Measurements from ENCODE around the gene UBR4.
"Not testable (repeated sequence)": the region's sequence is repeated elsewhere in the genome, so short reads cannot be mapped to it uniquely, and the experiment has no call there.

The UBR4 gene

DNA sequence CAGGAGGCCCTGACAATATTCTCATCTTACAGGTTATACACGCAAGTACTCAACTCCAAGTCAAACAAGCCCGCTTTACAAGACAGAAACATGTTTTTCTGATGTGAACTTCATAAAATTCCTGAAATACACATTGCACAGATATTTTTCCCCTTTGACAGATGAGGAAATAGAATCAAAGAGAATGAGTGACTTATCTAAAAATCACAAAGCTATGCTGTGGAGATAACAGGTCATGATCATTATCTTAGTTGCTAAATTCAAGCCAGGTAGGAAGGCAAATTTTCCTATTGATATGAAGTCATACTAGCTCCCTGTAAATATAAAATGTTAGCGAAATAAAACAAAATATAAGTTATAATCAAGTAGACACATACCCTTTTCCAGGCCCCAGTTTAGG, 18.3 kb downstream of the UBR4 start:
- DNase-seq (ENCODE audit: low read depth, low spot score), result no peak

DNA sequence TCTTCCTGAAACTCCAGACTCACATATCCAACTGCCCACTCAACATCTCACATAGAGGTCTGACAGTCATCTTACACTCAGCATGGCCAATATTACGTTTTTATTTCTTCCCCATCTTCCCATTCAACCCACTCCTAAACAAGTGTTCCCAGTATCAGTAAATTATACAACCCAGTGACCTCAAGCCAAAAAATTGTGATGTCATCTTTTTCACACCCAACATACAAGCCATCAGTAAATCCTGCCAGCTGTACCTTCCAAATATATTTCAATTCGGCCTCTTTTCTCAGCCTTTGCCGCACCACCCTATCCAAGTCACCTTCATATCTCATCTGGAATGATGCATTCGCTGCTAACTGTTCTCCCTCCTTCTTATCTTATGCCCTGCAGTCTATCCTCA, 19.6 kb downstream of the UBR4 start:
- no peak for DNase-seq (ENCODE audit: low read depth, low spot score)

DNA sequence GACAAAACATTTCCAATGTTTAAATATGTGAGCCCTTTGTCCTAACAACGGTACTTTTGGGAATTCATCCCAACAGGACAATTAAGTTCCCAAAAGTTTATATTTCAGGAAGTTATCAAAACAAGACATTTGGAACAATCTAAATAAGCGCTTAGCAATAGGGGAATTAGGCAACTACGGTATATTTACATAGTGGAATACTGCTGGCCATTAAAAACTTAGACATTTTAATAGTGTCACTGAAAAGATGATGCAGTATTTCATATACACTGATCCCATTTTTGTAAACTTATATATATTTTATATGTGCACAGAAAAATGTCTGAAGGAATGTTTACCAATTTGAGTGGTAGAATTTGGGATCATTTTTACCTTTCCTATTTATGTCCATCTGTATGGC, 20.8 kb downstream of the UBR4 start:
- no peak for DNase-seq (ENCODE audit: low read depth, low spot score)

DNA sequence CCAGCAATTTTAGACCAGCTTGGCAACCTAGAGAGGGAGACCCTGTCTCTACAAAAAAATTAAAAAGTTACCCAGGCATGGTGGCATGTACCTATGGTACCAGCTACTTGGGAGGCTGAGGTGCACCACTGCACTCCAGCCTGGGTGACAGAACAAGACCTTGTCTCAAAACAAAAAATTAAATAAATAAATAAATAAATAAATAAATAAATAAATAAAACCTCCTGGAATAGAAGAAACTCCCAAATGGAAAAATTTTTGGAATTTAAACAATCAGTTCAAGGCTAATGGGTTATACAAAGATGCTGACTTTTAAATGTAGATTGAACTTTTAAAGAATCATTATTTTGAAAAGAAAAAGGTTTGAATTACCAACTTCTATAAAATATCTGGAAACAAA, 22.2 kb downstream of the UBR4 start:
- DNase-seq (ENCODE audit: low read depth, low spot score), result no peak

DNA sequence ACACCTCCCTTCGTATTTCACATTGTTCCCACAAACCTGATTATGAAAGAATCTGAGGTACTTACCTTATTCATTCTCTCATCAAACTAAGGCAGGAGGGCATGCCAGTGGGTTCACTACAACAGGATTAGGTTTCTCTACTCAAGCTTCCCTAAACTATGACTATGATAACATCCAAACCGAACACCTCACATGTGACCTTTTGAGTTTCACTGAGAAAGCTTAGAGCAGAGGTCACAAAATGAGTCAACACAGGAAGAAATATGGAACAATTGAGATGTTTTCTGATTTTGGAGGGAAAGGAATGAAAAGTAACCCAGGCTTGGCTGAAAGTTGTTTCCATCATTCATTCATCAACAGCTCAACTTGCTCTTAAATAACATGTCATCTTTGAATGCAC, 24.1 kb downstream of the UBR4 start:
- no peak for DNase-seq (ENCODE audit: low read depth, low spot score)

- no peak for DNase-seq (ENCODE audit: low read depth, low spot score)
Observed at GRCh38 chr1:19182223-19182622, 27.8 kb downstream of the UBR4 start.

DNA sequence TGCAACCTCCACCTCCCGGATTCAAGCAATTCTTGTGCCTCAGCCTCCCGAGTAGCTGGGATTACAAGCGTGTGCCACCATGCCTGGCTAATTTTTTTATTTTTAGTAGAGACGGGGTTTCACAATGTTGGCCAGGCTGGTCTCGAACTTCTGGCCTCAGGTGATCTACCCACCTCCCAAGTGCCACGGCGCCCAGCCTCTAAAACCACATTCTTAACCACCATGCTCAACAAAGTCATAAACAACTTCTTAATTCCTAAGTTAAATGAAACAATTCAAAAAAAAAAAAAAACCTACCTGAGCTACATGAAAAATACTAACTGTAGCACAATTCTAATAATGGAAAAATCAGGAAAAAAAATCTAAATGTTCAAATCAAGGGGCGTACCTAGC, 29.8 kb downstream of the UBR4 start:
- DNase-seq (ENCODE audit: low read depth, low spot score), result not testable (repeated sequence)

GRCh38 chr1:19179597-19180264, 30.3 kb downstream of the UBR4 start:
- DNase-seq (ENCODE audit: low read depth, low spot score), result peak; percentile 4

DNA sequence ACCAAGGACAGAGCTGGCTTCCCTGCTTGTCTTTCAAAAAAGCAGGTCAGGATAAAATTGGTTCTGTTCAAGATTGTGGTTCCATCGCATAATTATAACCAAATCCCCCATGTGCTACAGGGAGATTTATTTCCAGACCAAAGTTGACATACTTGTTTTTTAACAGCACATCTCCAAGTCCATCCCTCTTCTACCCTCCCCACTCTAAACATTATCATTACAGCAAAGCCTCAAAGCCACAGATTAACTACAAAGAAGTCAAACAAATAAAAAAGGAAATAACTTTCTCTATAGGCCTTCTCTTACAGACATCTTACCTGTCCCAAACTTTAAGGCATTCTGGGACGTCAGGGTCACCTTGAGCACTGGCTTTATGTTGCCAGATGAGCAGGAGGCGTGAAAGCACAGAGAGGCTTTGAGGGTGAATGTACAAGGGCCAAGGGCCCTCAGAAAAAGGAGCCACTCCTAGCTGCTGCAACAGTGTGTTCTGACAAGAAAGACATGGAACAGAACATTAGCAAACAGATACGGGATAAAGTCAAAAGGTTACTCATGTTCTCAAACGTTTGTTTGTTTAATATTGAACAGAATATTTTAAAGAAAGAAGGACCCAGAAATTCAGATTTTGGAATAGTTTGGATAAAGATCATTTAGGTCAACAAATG, 31.2 kb downstream of the UBR4 start:
- no peak for DNase-seq (ENCODE audit: low read depth, low spot score)

GRCh38 chr1:19177811-19178210, 32.3 kb downstream of the UBR4 start:
- no peak for DNase-seq (ENCODE audit: low read depth, low spot score)

- no peak for DNase-seq (ENCODE audit: low read depth, low spot score)
Observed at GRCh38 chr1:19169642-19170041, 40.4 kb downstream of the UBR4 start.

- no peak for DNase-seq (ENCODE audit: low read depth, low spot score)
Observed at GRCh38 chr1:19167140-19167539, 42.9 kb downstream of the UBR4 start.

- no peak for DNase-seq (ENCODE audit: low read depth, low spot score)
Observed at GRCh38 chr1:19166066-19166465, 44.0 kb downstream of the UBR4 start.

- DNase-seq (ENCODE audit: low read depth, low spot score), result no peak
Observed at GRCh38 chr1:19165501-19165900, 44.6 kb downstream of the UBR4 start.

DNA sequence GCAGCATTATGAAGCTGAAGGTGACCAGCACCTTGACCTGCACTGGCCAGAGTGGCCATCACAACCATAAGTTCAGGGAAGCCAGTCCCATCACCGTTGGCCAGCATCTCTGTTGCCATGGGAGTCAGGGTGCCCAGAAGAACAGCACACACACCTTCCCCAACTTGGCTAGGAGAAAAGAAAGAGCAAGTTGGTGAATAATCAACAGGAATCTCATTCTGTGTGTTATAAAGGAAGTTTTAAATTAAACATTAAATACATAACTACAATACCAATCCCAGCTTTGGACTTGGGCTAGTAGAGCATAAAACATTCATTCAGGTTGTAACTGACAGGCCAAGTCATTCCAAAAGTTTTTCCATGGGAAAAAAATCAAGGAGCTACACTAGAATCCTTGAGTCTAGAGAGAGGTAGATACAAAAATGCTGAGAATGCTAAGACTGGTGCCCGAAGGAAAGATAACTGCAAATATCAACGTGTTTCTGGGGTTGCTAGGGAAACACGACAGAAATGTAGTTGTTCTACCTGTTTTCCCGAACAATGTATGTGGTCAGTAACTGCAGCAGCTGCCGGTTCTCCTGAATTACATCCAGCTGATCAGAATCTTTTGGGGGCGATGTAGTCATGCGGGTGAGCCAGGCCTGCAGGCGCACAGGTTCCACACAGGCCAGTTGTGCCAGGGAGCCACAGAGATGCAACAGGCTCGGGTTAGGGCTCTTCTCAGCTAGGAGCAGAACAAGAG, 45.6 kb downstream of the UBR4 start:
- DNase-seq (ENCODE audit: low read depth, low spot score), result no peak

- no peak for DNase-seq (ENCODE audit: low read depth, low spot score)
Observed at GRCh38 chr1:19163261-19163660, 46.8 kb downstream of the UBR4 start.

- DNase-seq (ENCODE audit: low read depth, low spot score), result no peak
Observed at GRCh38 chr1:19160831-19161230, 49.2 kb downstream of the UBR4 start.

DNA sequence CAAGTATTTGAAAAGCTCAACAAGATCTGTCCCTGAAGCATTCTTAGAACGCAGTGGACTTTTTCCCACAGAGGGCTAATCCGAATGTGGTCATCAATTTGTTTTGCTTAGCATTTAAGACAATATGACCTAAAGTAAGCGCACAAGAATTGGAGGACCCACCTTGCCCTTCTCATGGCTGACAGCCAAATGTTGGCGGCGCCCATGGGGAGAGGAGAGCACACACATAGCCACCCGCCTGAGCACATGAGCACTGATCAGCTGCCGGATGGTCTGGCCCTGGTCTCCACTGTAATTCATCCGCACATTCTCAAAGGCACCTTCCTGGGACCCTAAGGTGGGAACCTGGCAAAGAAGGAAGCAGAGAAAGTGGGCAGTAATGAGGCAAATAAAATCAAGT, 52.4 kb downstream of the UBR4 start:
- DNase-seq (ENCODE audit: low read depth, low spot score), result no peak

DNA sequence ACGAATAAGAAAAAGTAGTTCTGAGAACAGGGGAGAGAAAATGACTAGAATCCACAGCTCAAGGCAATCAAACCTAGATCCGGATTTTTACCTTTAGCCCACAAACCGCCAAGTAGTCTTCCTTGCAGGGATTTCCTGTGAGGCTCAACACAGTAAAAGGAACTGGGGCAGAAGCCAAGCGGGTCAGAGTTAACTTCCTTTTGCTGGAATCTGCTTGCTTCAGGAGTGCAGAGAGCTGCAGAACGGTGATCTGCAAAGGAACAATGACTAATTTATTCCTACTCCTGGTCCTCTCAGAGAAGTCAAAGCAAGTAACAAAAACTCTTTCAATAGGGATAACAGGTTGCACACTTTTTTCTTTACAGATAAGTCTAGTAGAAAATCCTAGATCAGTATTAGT, 53.4 kb downstream of the UBR4 start:
- DNase-seq (ENCODE audit: low read depth, low spot score), result no peak

GRCh38 chr1:19154876-19155275, 55.2 kb downstream of the UBR4 start:
- no peak for DNase-seq (ENCODE audit: low read depth, low spot score)

DNA sequence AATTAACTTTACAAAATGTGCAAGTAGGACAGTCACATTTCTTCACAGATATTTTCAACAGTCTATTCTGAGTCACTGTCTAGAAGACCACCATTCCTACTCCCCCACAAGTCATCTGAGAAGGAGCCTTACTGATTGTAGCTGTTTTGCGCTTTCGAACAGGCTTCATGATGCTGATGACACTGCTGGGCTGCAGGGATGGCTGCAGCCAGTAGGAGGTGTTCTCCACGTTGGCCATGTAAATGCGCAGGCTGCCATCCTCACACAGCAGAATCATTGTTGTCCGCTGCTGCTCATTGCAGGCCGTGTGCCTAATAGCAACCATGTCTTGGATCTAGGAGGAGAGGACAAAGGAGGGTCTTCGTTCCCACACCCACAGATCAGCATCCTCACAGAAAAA, 56.9 kb downstream of the UBR4 start:
- DNase-seq (ENCODE audit: low read depth, low spot score), result peak; percentile 7

GRCh38 chr1:19151537-19151936, 58.5 kb downstream of the UBR4 start:
- no peak for DNase-seq (ENCODE audit: low read depth, low spot score)

- DNase-seq (ENCODE audit: low read depth, low spot score), result no peak
Observed at GRCh38 chr1:19149736-19150135, 60.3 kb downstream of the UBR4 start.
